ENCODE results near the gene CKAP5.

The CKAP5 gene

GRCh38 chr11:46856605-46857343, 10.7 kb upstream of the CKAP5 start:
- H3K4me3 ChIP-seq (ENCODE audit: low read length) = no peak overlapping the region
- no peak for DNase-seq (ENCODE audit: low read depth, low spot score)

GRCh38 chr11:46855863-46856262, 9.8 kb upstream of the CKAP5 start:
- no peak for DNase-seq (ENCODE audit: low read depth, low spot score)
- no peak overlapping the region for H3K4me3 ChIP-seq (ENCODE audit: low read length)

- no peak for DNase-seq (ENCODE audit: low read depth, low spot score)
- H3K4me3 ChIP-seq (ENCODE audit: low read length) = no peak overlapping the region
Measured at GRCh38 chr11:46855167-46855566, 9.1 kb upstream of the CKAP5 start.

GRCh38 chr11:46850829-46851380, 4.8 kb upstream of the CKAP5 start:
- no peak overlapping the region for H3K4me3 ChIP-seq (ENCODE audit: low read length)
- DNase-seq (ENCODE audit: low read depth, low spot score) = peak; percentile 16

GRCh38 chr11:46849631-46850030, 3.6 kb upstream of the CKAP5 start:
- no peak for DNase-seq (ENCODE audit: low read depth, low spot score)
- H3K4me3 ChIP-seq (ENCODE audit: low read length) = no peak overlapping the region

- H3K4me3 ChIP-seq (ENCODE audit: low read length) = peak overlapping the region; percentile 95
- no peak for DNase-seq (ENCODE audit: low read depth, low spot score)
Measured at GRCh38 chr11:46846510-46846830, 390 bp upstream of the CKAP5 start.

- peak overlapping the region; percentile 95 for H3K4me3 ChIP-seq (ENCODE audit: low read length)
- peak; percentile 16 for DNase-seq (ENCODE audit: low read depth, low spot score)
Measured at GRCh38 chr11:46845440-46845739, 690 bp downstream of the CKAP5 start.

- no peak overlapping the region for H3K4me3 ChIP-seq (ENCODE audit: low read length)
- DNase-seq (ENCODE audit: low read depth, low spot score) = no peak
Measured at GRCh38 chr11:46840116-46840515, 6.0 kb downstream of the CKAP5 start.

GRCh38 chr11:46838501-46838900, 7.6 kb downstream of the CKAP5 start:
- no peak overlapping the region for H3K4me3 ChIP-seq (ENCODE audit: low read length)
- DNase-seq (ENCODE audit: low read depth, low spot score) = no peak

GRCh38 chr11:46837860-46838259, 8.2 kb downstream of the CKAP5 start:
- no peak for DNase-seq (ENCODE audit: low read depth, low spot score)
- no peak overlapping the region for H3K4me3 ChIP-seq (ENCODE audit: low read length)

GRCh38 chr11:46836870-46837269, 9.2 kb downstream of the CKAP5 start:
- no peak for DNase-seq (ENCODE audit: low read depth, low spot score)
- H3K4me3 ChIP-seq (ENCODE audit: low read length) = no peak overlapping the region

- no peak for DNase-seq (ENCODE audit: low read depth, low spot score)
- H3K4me3 ChIP-seq (ENCODE audit: low read length) = no peak overlapping the region
Measured at GRCh38 chr11:46836431-46836830, 9.6 kb downstream of the CKAP5 start.

- no peak for DNase-seq (ENCODE audit: low read depth, low spot score)
- no peak overlapping the region for H3K4me3 ChIP-seq (ENCODE audit: low read length)
Measured at GRCh38 chr11:46835897-46836296, 10.2 kb downstream of the CKAP5 start.

- no peak overlapping the region for H3K4me3 ChIP-seq (ENCODE audit: low read length)
Measured at GRCh38 chr11:46834821-46835220, 11.3 kb downstream of the CKAP5 start.

GRCh38 chr11:46832511-46833214, 13.4 kb downstream of the CKAP5 start:
- DNase-seq (ENCODE audit: low read depth, low spot score) = no peak
- H3K4me3 ChIP-seq (ENCODE audit: low read length) = no peak overlapping the region

More at GRCh38 chr11:46834821-46835220, 11.3 kb downstream of the CKAP5 start:
- no peak for DNase-seq (ENCODE audit: low read depth, low spot score)

- no peak overlapping the region for H3K4me3 ChIP-seq (ENCODE audit: low read length)
- DNase-seq (ENCODE audit: low read depth, low spot score) = no peak
Measured at GRCh38 chr11:46827995-46828394, 18.1 kb downstream of the CKAP5 start.

GRCh38 chr11:46826310-46827044, 19.6 kb downstream of the CKAP5 start:
- no peak for DNase-seq (ENCODE audit: low read depth, low spot score)
- H3K4me3 ChIP-seq (ENCODE audit: low read length) = no peak overlapping the region

- no peak overlapping the region for H3K4me3 ChIP-seq (ENCODE audit: low read length)
- peak; percentile 40 for DNase-seq (ENCODE audit: low read depth, low spot score)
Measured at GRCh38 chr11:46808799-46809431, 37.2 kb downstream of the CKAP5 start.

GRCh38 chr11:46801694-46802470, 44.2 kb downstream of the CKAP5 start:
- H3K4me3 ChIP-seq (ENCODE audit: low read length) = no peak overlapping the region
- no peak for DNase-seq (ENCODE audit: low read depth, low spot score)
